GM21447 (cell line): ENCODE results near the gene PHLPP2.
"Not testable (repeated sequence)": the region's sequence is repeated elsewhere in the genome, so short reads cannot be mapped to it uniquely, and the experiment has no call there.

ENCODE experiments used
- ATAC-seq: cut with Tn5 transposase; IDR thresholded peaks from one replicate; pipeline ENCODE4 v1.9.1; 2021; ENCODE audit not compliant: unreplicated experiment

Gene PHLPP2

DNA sequence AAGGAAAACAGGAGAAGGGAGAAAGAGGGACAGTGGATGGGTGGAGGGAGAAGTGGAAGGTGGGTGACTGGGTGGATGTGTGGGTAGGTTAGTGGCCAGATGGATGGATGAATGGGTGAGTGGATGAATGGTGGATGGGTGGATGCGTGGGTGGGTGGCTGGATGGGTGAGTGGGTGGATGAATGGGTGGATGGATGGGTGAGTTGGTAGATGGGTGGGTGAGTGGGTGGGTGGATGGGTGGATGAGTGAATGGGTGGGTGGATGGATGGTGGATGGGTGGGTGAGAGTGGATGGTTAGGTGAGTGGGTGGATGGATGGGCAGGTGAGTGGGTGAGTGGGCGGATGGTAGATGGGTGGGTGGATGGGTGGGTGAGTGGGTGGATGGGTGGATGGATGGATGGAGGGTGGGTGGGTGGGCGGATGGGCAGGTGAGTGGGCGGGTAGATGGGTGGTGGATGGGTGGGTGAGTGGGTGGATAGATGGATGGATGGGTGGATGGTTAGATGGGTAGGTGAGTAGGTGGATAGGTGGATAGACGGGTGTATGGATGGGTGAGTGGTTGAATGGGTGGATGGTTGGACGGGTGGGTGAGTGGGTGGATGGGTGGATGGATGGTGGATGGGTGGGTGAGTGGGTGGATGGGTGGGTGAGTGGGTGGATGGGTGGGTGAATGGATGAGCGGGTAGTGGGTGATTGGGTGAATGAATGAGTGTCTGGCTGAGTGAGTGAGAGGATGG lies 99.2 kb downstream of the PHLPP2 start:
- no peak for ATAC-seq

- no peak for ATAC-seq
Measured at GRCh38 chr16:71623597-71623996, 100.9 kb downstream of the PHLPP2 start.

DNA sequence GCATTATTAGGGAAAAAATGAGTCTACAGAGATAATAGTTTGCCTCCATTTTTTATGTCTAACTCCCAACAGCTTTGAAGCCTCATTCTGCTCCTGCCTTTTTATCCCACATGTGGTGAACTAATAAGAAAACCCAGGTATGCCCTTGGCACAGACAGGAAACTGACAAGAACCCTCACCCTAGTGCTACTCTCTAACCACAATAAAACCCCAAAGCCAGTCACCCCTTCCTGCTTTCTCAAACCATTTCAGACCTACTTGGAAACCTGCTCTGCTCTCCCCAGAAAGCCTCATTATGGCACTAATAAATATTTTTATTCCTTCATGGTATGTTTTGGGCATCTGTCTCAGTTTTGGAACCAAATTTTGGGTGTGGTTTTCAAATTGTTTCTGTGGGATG lies 102.4 kb downstream of the PHLPP2 start:
- ATAC-seq: no peak

- no peak for ATAC-seq
Measured at GRCh38 chr16:71618429-71618828, 106.1 kb downstream of the PHLPP2 start.

DNA sequence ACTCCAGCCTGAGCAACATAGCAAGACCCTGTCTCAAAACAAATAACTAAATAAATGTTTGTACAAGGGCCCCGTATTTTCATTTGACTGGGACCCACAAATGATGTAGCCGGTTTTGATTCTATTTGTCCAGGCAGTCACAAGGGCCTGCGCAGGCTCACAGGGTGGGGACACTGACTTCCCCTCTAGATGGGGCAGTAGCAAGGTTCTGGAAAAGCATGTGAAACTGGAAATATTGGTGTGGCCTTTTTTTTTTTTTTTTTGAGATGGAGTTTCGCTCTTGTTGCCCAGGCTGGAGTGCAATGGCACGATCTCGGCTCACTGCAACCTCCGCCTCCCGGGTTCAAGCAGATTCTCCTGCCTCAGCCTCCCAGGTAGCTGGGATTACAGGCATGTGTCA lies 109.5 kb downstream of the PHLPP2 start:
- ATAC-seq: not testable (repeated sequence)

DNA sequence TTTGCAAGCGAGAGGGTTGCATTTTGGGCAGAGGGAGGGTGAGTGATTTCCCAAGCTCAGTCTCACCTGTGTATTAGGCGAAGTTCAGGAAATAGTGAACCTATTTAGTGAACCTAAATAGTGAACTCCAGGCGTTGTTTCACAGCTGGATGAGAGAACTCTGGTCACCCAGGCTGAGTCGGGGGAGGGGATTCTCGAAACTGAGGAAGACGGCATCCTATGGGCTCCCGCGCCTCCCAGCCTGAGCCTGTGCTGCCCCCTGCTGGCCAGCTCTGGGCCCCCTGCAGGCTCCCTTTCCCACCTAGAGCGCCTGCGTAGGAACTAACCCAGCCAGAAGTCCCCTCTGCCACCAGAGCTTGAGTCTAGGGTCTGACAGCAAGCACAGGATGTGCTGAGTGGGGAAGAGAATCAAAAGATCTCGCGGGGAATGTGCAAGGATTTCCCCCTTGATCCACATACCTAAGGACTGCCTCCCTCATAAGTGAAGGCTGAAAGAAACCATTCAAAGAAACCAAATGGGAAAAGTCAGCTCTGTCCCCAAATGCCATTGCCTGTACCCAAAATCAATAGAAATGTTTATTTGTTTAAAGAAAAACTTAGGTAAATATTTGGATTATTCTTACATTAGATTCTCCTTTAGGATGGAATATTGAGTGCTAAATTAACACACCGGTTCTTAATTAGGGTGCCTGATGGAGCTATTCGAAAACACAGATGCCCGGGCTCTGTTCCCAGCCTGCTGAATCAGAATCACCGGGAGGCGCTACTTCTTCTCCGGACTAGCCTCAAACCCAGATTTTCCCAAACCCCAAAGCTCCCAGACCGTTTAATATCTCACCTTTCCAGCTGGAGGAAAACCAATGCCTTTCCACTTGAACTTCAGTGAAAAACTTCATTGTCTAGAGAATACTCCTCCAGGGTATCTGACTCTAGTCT lies 113.3 kb downstream of the PHLPP2 start:
- no peak for ATAC-seq

DNA sequence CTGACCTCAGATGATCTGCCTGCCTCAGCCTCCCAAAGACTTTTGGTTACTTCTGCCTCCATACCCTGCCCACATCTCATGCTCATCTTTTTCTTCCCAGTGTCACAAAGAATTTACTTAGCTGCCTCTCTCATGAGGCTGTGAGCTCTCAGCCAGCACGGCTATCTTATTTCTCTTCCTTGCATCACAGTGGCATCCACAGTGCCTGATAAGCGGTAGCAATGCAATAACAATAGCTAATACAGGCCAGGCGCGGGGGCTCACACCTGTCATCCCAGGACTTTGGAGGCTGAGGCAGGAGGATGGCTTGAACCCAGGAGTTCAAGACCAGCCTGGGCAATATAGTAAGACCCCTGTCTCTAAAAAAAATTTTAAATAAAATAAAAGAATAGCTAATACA lies 114.1 kb downstream of the PHLPP2 start:
- no peak for ATAC-seq

DNA sequence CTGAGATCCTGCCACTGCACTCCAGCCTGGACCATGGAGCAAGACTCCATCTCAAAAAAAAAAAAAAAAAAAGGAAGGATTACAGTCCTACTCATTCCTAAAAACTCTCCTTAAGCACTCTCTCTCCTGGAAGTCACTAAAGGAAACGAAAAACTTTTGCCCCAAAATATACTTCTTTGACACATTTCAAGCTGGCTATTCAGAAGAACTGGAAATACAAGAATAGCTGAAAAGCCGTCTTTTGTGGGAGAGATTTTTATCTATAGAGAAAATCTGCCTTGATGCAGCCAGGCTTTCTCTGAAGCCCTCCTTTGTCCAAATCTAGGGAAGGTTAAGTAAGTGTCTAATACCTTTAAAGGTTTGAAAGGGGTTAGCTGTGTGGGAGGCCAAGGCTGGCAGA lies 115.4 kb downstream of the PHLPP2 start:
- ATAC-seq: no peak

- no peak for ATAC-seq
Measured at GRCh38 chr16:71600822-71601221, 123.7 kb downstream of the PHLPP2 start.

DNA sequence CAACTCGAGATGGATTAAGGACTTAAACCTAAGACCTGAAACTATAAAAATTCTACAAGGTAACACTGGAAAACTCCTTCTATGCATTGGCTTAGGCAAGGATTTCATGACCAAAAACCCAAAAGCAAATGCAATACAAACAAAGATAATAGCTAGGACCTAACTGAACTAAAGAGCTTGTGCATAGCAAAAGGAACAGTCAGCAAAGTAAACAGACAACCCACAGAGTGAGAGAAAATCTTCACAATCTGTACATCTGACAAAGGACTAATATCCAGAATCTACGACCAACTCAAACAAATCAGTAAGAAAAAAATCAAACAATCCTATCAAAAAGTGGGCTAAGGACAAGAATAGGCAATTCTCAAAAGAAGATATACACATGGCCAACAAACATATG lies 126.1 kb downstream of the PHLPP2 start:
- ATAC-seq: not testable (repeated sequence)

- not testable (repeated sequence) for ATAC-seq
Measured at GRCh38 chr16:71595340-71595826, 129.1 kb downstream of the PHLPP2 start.
